Natural killer cell treated with Interleukin-12 subunit alpha and Interleukin-12 subunit beta and Interleukin-15 and Interleukin-18, amount 100 ng/mL, for 72 hours (primary cell): ENCODE measurements around the gene SLC4A3. TPM values are rescaled to one million over a fixed set of nuclear protein-coding genes. Genes with fewer than 3 reads are reported as not detected.

Experiments used
- ATAC-seq, 2 donors: fragments of 150-1000 bp; cut with Tn5 transposase in 1 of 2; sonication (Bioruptor Pico), chemical (Tn5 transposase) in 1 of 2; 2 replicates each; pipeline ENCODE4 v1.10.0; 2021
- DNase-seq: peaks from one replicate; pipeline ENCODE4 v3.0.0; 2022; ENCODE audit warnings: low spot score
- H3K27ac Mint-ChIP-seq, 2 donors: 1 replicate in 1 of 2; 2 replicates in 1 of 2; pipeline ENCODE4 v1.8.0; 2022; ENCODE audit warnings: mixed read lengths in 2 of 2, mild to moderate bottlenecking in 1 of 2, moderate library complexity in 1 of 2
- H3K27me3 Mint-ChIP-seq, 2 donors: 1 replicate in 1 of 2; 2 replicates in 1 of 2; pipeline ENCODE4 v1.8.0; 2022; ENCODE audit warnings: mixed read lengths in 2 of 2
- H3K36me3 Mint-ChIP-seq: one replicate; pipeline ENCODE4 v1.8.0; 2022; ENCODE audit warnings: mixed read lengths
- H3K4me1 Mint-ChIP-seq, 2 donors: 1 replicate in 1 of 2; 2 replicates in 1 of 2; pipeline ENCODE4 v1.8.0; 2022; ENCODE audit warnings: low read depth in 2 of 2, mixed read lengths in 2 of 2, mild to moderate bottlenecking in 1 of 2
- H3K4me3 Mint-ChIP-seq: one replicate; pipeline ENCODE4 v1.8.0; 2022; ENCODE audit warnings: mixed read lengths
- H3K9me3 Mint-ChIP-seq: 2 replicates; pipeline ENCODE4 v1.8.0; 2022; ENCODE audit warnings: mixed read lengths
- total RNA-seq, 2 donors: library from RNA; stranded (reverse); gene quantifications; one replicate each; pipeline ENCODE4 v1.2.3, GENCODE V29; 2022

The SLC4A3 gene
- not detected for total RNA-seq

DNA sequence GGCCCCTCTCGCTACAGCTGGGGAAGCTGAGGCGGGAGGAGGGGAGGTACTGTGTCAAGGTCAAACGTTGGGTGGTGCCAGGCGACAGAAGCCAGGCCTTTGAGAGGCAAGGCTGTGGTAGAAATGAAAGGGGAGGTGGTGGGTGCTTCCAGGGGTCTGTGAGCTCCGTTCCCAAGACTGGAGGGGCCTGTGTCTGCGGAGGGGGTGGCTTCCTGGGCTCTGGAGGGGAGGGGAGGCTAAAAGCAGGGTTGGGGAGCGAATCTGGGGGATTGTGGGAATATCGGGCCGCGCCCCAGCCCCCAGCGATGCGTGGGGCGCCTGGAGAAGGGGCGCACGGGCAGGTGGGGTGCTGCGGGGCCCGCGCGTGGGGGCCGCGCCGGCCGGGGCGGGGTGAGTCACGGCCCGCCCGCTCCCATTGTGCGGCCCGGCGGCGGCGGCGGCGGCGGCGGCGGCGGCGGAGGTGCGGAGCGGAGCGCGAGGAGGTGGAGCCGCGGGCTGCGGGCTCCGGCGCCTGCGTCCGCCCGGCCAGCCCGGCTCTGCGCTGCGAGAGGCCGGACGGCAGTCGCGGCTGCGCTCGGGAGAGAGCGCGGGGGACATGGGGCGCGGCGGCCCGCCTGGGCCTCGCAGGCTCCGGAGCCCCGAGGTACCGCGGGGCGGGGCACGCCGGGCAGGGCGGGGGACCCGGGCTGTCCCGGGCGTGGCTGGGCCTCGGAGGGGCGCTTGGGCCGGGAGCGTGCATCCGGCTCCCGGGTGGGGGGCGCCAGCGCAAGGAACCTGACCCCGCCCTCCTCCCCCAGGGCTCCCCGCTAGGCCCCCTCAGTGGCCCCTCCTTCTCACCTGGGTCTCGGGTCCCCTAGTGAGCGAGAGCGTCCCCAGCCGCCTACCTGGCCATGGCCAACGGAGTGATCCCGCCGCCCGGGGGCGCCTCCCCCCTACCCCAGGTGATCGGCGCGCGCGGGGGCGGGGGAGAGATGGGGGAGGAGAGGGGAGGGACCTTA, at the start of gene SLC4A3:
Gene SLC4A3 (plus strand): TSS at position 528 of the 998 bp plus-strand sequence. CDS start 363 bp downstream, at position 891.
- Mint-ChIP-seq H3K36me3 (no peaks in the 10 kb centered on the region), H3K4me1 (peaks cover 3 to 4% of the 10 kb centered on the region in 2 donors), H3K27ac (no peak within 1 kb of the TSS), H3K27me3 (peaks cover 20 to 25% of the 10 kb centered on the region in 2 donors), H3K4me3 (peak within 1 kb of the TSS; percentile 67), H3K9me3 (no peaks in the 10 kb centered on the region)
- peak; percentile 47 to 70 for ATAC-seq
- DNase-seq: no peak

DNA sequence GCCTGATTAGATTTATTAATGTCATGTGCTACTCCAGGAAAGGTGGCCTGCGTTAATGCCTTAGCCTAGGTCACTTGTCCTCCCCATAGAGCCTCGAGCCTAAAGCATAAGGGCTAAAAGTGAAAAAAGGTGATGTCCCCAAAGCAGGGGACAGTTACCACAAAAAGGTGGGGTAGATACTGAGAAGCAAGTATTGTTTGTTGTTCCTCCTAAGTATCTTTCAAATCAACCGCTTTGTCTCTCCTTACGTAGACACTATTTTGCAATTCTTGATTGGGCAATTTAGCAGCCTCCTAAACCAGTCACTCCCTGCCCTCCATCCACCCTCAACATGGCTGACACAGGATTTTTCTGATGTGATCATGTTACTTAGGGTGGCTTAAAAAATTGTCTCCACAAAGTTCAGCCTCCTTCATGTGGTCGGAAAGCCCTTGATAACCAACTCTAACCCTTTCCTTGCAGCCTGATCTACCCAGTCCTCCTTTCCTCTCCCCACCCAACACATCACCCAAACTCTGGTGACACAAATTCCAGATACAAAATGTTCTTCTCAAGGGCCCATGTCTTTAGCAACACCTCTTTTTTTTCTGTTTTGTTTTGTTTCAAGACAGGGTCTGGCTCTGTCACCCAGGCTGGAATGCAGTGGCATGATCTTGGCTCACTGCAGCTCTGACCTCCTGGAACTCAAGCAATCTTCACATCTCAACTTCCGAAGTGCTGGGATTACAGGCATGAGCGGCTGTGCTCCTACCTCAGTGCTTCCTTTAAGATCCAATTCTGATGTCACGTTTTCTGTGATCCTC, 48.4 kb upstream of the SLC4A3 start:
- peak in 1 of 2 donors; percentile 28 for ATAC-seq
- no peaks in the 10 kb centered on the region for H3K9me3 Mint-ChIP-seq
- peaks cover 2 to 4% of the 10 kb centered on the region in 2 donors for H3K4me1 Mint-ChIP-seq
- DNase-seq: no peak
- no peak overlapping the region for H3K4me3 Mint-ChIP-seq
- H3K27ac Mint-ChIP-seq: peak overlapping the region in 1 of 2 donors; percentile 53
- H3K36me3 Mint-ChIP-seq: no peaks in the 10 kb centered on the region
- peaks cover 19 to 29% of the 10 kb centered on the region in 2 donors for H3K27me3 Mint-ChIP-seq

DNA sequence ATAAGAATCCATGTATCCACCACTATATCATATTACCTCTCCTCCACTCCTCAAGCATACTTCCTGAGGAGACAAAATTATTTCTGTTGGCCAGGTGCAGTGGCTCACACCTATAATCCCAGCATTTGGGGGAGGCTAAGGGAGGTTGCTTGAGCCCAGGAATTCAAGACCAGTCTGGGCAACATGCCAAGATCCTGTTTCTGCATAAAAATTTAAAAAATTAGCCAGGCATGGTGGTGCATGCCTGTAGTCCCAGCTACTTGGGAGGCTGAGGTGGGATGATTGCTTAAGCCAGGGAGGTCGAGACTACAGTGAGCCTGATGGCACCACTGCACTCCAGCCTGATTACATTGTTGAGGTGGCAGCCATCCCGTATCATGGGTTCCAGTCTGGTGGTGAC, 46.1 kb upstream of the SLC4A3 start:
- peaks cover 2 to 4% of the 10 kb centered on the region in 2 donors for H3K4me1 Mint-ChIP-seq
- no peaks in the 10 kb centered on the region for H3K36me3 Mint-ChIP-seq
- ATAC-seq (no peak), DNase-seq (no peak)
- peaks cover 21 to 28% of the 10 kb centered on the region in 2 donors for H3K27me3 Mint-ChIP-seq
- no peak overlapping the region for H3K27ac Mint-ChIP-seq
- no peak overlapping the region for H3K4me3 Mint-ChIP-seq
- no peaks in the 10 kb centered on the region for H3K9me3 Mint-ChIP-seq

DNA sequence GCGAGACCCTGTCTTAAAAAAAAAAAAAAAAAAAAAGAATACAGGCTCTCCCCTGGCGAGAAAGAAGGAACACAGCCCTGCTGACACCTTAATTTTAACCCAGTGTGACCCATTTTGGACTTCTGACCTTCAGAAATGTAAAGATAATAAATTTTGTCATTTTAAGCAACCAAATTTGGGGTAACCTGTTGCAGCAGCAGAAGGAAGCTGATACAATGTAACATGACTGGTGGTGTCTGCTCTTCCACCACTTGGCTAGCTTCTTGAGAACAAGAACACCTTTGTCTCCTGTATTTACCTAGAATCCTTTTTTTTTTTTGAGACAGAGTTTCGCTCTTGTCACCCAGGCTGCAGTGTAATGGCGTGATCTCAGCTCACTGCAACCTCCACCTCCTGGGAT, 36.3 kb upstream of the SLC4A3 start:
- no peaks in the 10 kb centered on the region for H3K36me3 Mint-ChIP-seq
- DNase-seq: no peak
- no peak overlapping the region for H3K4me3 Mint-ChIP-seq
- no peaks in the 10 kb centered on the region for H3K4me1 Mint-ChIP-seq
- no peak for ATAC-seq
- H3K9me3 Mint-ChIP-seq: no peaks in the 10 kb centered on the region
- H3K27me3 Mint-ChIP-seq: peaks cover 22 to 29% of the 10 kb centered on the region in 2 donors
- H3K27ac Mint-ChIP-seq: no peak overlapping the region

GRCh38 chr2:219592736-219593135, 34.7 kb upstream of the SLC4A3 start:
- Mint-ChIP-seq H3K36me3 (no peaks in the 10 kb centered on the region), H3K27me3 (peaks cover 21 to 24% of the 10 kb centered on the region in 2 donors), H3K9me3 (no peaks in the 10 kb centered on the region), H3K4me1 (peaks cover 0 to under 1% of the 10 kb centered on the region in 2 donors), H3K4me3 (no peak overlapping the region), H3K27ac (no peak overlapping the region)
- DNase-seq (no peak), ATAC-seq (no peak)

- ATAC-seq (no peak), DNase-seq (no peak)
- Mint-ChIP-seq H3K9me3 (no peaks in the 10 kb centered on the region), H3K4me1 (peaks cover 2 to 5% of the 10 kb centered on the region in 2 donors), H3K4me3 (no peak overlapping the region), H3K27ac (no peak overlapping the region), H3K27me3 (peaks cover 21 to 24% of the 10 kb centered on the region in 2 donors), H3K36me3 (no peaks in the 10 kb centered on the region)
Observed at GRCh38 chr2:219593154-219593553, 34.3 kb upstream of the SLC4A3 start.

DNA sequence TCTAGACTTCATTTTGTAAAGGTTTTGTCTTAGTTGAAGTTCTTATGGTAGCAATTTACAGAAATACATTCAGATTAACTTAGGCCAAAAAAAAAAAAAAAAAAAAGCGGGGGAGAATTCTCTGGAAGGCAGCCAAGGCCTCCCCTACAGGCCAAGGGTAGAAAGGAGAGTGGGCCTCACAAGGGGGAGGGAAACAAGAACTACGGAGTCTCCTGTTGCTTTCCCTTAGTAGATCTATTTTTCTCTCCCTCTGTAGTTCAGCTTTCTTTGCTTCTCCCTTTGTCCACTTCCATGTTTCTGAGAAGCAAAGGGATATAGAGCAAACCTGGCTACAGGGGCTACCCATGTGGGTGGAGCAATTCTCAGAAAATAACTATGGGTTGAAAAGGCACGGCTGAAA, 32.2 kb upstream of the SLC4A3 start:
- Mint-ChIP-seq H3K27ac (no peak overlapping the region), H3K27me3 (peaks cover 14 to 21% of the 10 kb centered on the region in 2 donors), H3K4me1 (peaks cover 12 to 17% of the 10 kb centered on the region in 2 donors), H3K4me3 (no peak overlapping the region), H3K36me3 (no peaks in the 10 kb centered on the region), H3K9me3 (no peaks in the 10 kb centered on the region)
- DNase-seq (no peak), ATAC-seq (no peak)

GRCh38 chr2:219596954-219597551, 30.4 kb upstream of the SLC4A3 start:
- peaks cover 12 to 14% of the 10 kb centered on the region in 2 donors for H3K27me3 Mint-ChIP-seq
- H3K4me1 Mint-ChIP-seq: peaks cover 12 to 17% of the 10 kb centered on the region in 2 donors
- ATAC-seq (no peak), DNase-seq (no peak)
- peak overlapping the region; percentile 90 for H3K4me3 Mint-ChIP-seq
- peak overlapping the region; percentile 84 to 94 for H3K27ac Mint-ChIP-seq
- no peaks in the 10 kb centered on the region for H3K36me3 Mint-ChIP-seq
- H3K9me3 Mint-ChIP-seq: no peaks in the 10 kb centered on the region

GRCh38 chr2:219597552-219598307, 29.7 kb upstream of the SLC4A3 start, which contains the start of gene STK11IP:
STK11IP (plus strand) TSS chr2:219597857; CDS start chr2:219598120, 263 bp downstream.
- Mint-ChIP-seq H3K4me3 (peak within 1 kb of the TSS; percentile 90), H3K4me1 (peaks cover 12 to 17% of the 10 kb centered on the region in 2 donors), H3K27me3 (peaks cover 7 to 9% of the 10 kb centered on the region in 2 donors), H3K9me3 (no peaks in the 10 kb centered on the region), H3K27ac (peak within 1 kb of the TSS; percentile 84 to 94), H3K36me3 (no peaks in the 10 kb centered on the region)
- ATAC-seq (peak; percentile 94 to 95), DNase-seq (peak; percentile 96)

DNA sequence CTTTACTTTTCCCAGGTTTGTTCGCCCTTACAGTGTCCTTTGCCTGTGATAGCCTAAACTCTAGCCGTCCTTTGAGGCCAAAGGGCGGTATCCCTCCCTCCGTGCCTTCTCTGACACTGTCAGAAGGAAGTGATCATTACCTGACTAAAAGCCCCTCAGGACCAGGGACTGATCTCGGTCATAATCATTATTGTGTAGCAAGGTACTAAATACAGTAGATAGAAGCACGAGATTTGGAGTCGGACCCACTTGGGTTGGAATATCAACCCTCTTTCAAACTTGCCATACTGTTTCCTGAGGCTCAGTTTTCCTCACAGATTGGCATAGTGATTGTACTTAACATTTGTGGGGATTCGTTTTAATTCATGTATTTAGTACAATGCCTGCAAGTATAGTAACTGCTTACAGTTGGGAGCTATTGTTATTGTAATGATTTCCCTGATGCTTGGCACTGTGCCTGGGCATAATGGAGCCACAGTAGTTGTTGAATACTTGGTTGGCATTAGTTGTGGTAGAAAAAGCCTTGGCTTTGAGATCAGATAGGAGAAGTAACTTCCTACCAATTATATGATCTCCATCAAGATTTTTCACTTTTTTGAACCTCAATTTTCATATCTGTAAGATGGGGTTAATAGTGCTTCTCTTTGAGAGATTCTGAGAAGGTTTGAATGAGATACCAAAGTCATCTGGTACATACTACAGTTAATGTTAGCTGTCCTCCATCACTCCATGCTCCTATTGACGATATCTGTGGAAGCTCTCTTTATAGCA, 28.9 kb upstream of the SLC4A3 start:
- peaks cover 0 to 3% of the 10 kb centered on the region in 2 donors for H3K27me3 Mint-ChIP-seq

DNA sequence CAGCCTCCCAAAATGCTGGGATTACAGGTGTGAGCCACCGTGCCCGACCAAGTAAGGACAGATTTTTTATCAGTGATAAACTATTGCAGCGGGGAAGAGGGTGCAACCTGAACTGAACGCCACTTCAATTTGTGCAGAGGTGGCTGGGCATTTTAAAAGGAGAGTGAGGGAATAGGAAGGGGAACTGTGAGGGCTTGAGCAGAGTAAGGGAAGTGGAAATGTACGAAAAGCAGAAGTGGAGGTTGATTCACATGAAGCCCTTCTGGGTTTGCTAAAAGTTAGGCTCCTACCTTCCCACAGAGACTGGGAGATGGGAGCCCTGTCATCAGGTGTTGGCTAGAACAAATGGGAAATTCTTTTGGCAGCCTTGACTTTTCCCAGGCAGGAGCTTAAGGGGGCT, 23.7 kb upstream of the SLC4A3 start:
- H3K9me3 Mint-ChIP-seq: no peaks in the 10 kb centered on the region
- peaks cover 12% of the 10 kb centered on the region for H3K36me3 Mint-ChIP-seq
- H3K27ac Mint-ChIP-seq: no peak overlapping the region
- DNase-seq (no peak), ATAC-seq (no peak)
- no peak overlapping the region for H3K4me3 Mint-ChIP-seq
- H3K27me3 Mint-ChIP-seq: no peaks in the 10 kb centered on the region
- H3K4me1 Mint-ChIP-seq: peaks cover 2 to 9% of the 10 kb centered on the region in 2 donors

More for the DNA sequence above, 28.9 kb upstream of the SLC4A3 start:
- Mint-ChIP-seq H3K9me3 (no peaks in the 10 kb centered on the region), H3K27ac (peak overlapping the region; percentile 84 to 94), H3K4me3 (peak overlapping the region; percentile 90), H3K36me3 (peaks cover under 1% of the 10 kb centered on the region), H3K4me1 (peaks cover 12 to 17% of the 10 kb centered on the region in 2 donors)
- ATAC-seq: no peak
- no peak for DNase-seq

- ATAC-seq (no peak), DNase-seq (no peak)
- H3K4me3 Mint-ChIP-seq: no peak overlapping the region
- peaks cover 12% of the 10 kb centered on the region for H3K36me3 Mint-ChIP-seq
- no peak overlapping the region for H3K27ac Mint-ChIP-seq
- no peaks in the 10 kb centered on the region for H3K9me3 Mint-ChIP-seq
- H3K4me1 Mint-ChIP-seq: no peaks in the 10 kb centered on the region
- H3K27me3 Mint-ChIP-seq: no peaks in the 10 kb centered on the region
Observed at GRCh38 chr2:219605607-219605954, 21.8 kb upstream of the SLC4A3 start.
